SK-N-SH (cell line): ENCODE data around the gene MBTPS1.

ENCODE experiments used
- EP300 ChIP-seq, 2 experiments: IDR thresholded peaks; 2 replicates each; pipeline versions ENCODE4 v1.4.0 to v1.6.1; 2012; ENCODE audit warnings: borderline replicate concordance in 1 of 2, low read depth in 1 of 2, low read length in 1 of 2
- FOXM1 ChIP-seq: IDR thresholded peaks from 2 replicates; pipeline ENCODE4 v1.4.0; 2012; ENCODE audit warnings: low read depth, mild to moderate bottlenecking
- JUND ChIP-seq: IDR thresholded peaks from 2 replicates; pipeline ENCODE4 v1.4.0; 2012
- NRF1 ChIP-seq: IDR thresholded peaks from 2 replicates; pipeline ENCODE4 v1.6.1; 2012; ENCODE audit warnings: low read depth, mild to moderate bottlenecking, low read length
- POLR2AphosphoS5 ChIP-seq: IDR thresholded peaks from 2 replicates; pipeline ENCODE4 v1.6.1; 2012; ENCODE audit warnings: low read depth, low read length
- RAD21 ChIP-seq: IDR thresholded peaks from 2 replicates; pipeline ENCODE4 v1.6.1; 2012; ENCODE audit warnings: mild to moderate bottlenecking, low read length
- RXRA ChIP-seq: IDR thresholded peaks from 2 replicates; pipeline ENCODE4 v1.4.0; 2012; ENCODE audit warnings: low read depth, mild to moderate bottlenecking, borderline replicate concordance
- SIN3A ChIP-seq: IDR thresholded peaks from 2 replicates; pipeline ENCODE4 v1.6.1; 2012; ENCODE audit warnings: low read depth, mild to moderate bottlenecking, low read length, moderate library complexity, borderline replicate concordance
- TF ChIP-seq, protein P1 (sequence below): fragments of 200-600 bp; sonication (generic); IDR thresholded peaks from 2 replicates; pipeline ENCODE4 v1.6.1; 2017; ENCODE audit warnings: antibody characterized with exemption, mild to moderate bottlenecking, moderate library complexity

DNA sequence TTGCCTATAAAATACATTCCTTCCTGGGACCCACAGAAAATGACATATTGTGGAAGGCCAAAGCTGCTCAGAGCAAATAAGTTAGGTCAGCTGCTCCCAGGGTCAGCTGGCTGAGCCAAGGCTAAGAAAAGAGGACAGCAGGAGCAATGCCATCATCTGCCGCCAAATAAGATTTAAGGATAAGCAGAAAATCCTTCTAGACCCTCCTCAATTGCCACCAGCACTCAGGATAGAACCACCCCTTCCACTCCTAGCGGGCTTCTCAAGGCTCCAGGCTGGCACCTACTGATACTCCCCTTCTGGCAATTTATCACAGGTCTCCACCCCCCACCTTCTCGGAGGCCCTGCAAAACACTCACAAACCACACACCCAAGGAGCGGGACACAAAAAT, 22.9 kb downstream of the MBTPS1 start:
- TF ChIP-seq NRF1 (no peak), JUND (no peak), FOXM1 (no peak), EP300 (IDR thresholded peaks at IDR 0.05; ENCODE audit: borderline replicate concordance in 1 of 2, low read depth in 1 of 2, low read length in 1 of 2) (no peak), SIN3A (no peak), RAD21 (no peak), RXRA (no peak), POLR2AphosphoS5 (no peak)
- TF ChIP-seq, protein P1, sequence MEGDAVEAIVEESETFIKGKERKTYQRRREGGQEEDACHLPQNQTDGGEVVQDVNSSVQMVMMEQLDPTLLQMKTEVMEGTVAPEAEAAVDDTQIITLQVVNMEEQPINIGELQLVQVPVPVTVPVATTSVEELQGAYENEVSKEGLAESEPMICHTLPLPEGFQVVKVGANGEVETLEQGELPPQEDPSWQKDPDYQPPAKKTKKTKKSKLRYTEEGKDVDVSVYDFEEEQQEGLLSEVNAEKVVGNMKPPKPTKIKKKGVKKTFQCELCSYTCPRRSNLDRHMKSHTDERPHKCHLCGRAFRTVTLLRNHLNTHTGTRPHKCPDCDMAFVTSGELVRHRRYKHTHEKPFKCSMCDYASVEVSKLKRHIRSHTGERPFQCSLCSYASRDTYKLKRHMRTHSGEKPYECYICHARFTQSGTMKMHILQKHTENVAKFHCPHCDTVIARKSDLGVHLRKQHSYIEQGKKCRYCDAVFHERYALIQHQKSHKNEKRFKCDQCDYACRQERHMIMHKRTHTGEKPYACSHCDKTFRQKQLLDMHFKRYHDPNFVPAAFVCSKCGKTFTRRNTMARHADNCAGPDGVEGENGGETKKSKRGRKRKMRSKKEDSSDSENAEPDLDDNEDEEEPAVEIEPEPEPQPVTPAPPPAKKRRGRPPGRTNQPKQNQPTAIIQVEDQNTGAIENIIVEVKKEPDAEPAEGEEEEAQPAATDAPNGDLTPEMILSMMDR = no peak
